Suprapubic skin (tissue), 4 donors: ENCODE measurements around the gene TLR10. TPM values are rescaled to one million over a fixed set of nuclear protein-coding genes. Genes with fewer than 3 reads are reported as not detected.

Experiments
- DNase-seq, 2 donors: peaks; one replicate each; pipeline ENCODE4 v3.0.0-alpha.2; 2019; ENCODE audit warnings: low spot score in 2 of 2
- H3K27ac ChIP-seq: fragments of 200-600 bp; sonication (generic); one replicate; pipeline ENCODE4 v1.5.1; 2019
- H3K27me3 ChIP-seq: fragments of 200-600 bp; sonication (generic); one replicate; pipeline ENCODE4 v1.5.1; 2019
- H3K36me3 ChIP-seq: fragments of 200-600 bp; sonication (generic); one replicate; pipeline ENCODE4 v1.5.1; 2019
- H3K4me1 ChIP-seq: fragments of 200-600 bp; sonication (generic); one replicate; pipeline ENCODE4 v1.5.1; 2019
- H3K4me3 ChIP-seq: fragments of 200-600 bp; sonication (generic); one replicate; pipeline ENCODE4 v1.5.1; 2019; ENCODE audit warnings: mild to moderate bottlenecking
- H3K9me3 ChIP-seq: fragments of 200-600 bp; sonication (generic); one replicate; pipeline ENCODE4 v1.5.1; 2019
- CTCF ChIP-seq, 2 donors: fragments of 200-600 bp in 1 of 2; fragments of 450-650 bp in 1 of 2; sonication (generic) in 1 of 2; IDR thresholded peaks; one replicate each; pipeline ENCODE4 v1.5.1; 2016 to 2019; ENCODE audit warnings: antibody characterized with exemption in 2 of 2, mild to moderate bottlenecking in 1 of 2, moderate library complexity in 1 of 2
- EP300 ChIP-seq: sonication (generic); formaldehyde crosslinking; IDR thresholded peaks from one replicate; pipeline ENCODE4 v1.6.1; 2017; ENCODE audit warnings: antibody characterized with exemption
- POLR2A ChIP-seq, 2 donors: fragments of 450-650 bp; IDR thresholded peaks; one replicate each; pipeline ENCODE4 v1.6.1; 2017; ENCODE audit warnings: antibody characterized with exemption in 2 of 2, mild to moderate bottlenecking in 2 of 2, moderate library complexity in 2 of 2
- POLR2AphosphoS5 ChIP-seq, 3 donors: sonication (generic); formaldehyde crosslinking; IDR thresholded peaks; one replicate each; pipeline ENCODE4 v1.6.1; 2017; ENCODE audit warnings: antibody characterized with exemption in 3 of 3
- WGBS: methylation state at CpG from one replicate; pipeline ENCODE4 v1.1.5; 2018; 5-methylcytosine and 5-hydroxymethylcytosine counted together
- total RNA-seq, 4 donors: library from RNA; depleted of rRNA; stranded (reverse); fragments of >200 nt; gene quantifications; one replicate each; pipeline ENCODE4 v1.1.0, GENCODE V29; 2016

Gene TLR10
- total RNA-seq, 4 donors from 2014 or later, result 0.16 to 0.17 TPM; not detected in 2

GRCh38 chr4:38804654-38805295, 22.0 kb upstream of the TLR10 start, which contains the start of gene TLR1:
Gene TLR1 (minus strand): TSS chr4:38804791. CDS start chr4:38798831, 5,960 bp downstream.
- Histone ChIP-seq H3K36me3 (no peaks in the 10 kb centered on the region), H3K27ac (peak within 1 kb of the TSS; percentile 84), H3K4me1 (peaks cover 29% of the 10 kb centered on the region), H3K9me3 (no peaks in the 10 kb centered on the region), H3K27me3 (no peaks in the 10 kb centered on the region), H3K4me3 (peak within 1 kb of the TSS; percentile 42)
- no peak for DNase-seq
- no peak for TF ChIP-seq EP300
- TF ChIP-seq CTCF (IDR thresholded peaks at IDR 0.05), result peak; percentile 34 to 51
- 19% methylated on average over 7 of the region's 7 CpGs for WGBS

GRCh38 chr4:38803833-38804653, 21.3 kb upstream of the TLR10 start:
- 23% methylated on average over 6 of the region's 6 CpGs for WGBS
- Histone ChIP-seq H3K27ac (peak overlapping the region; percentile 84), H3K4me3 (peak overlapping the region; percentile 42), H3K9me3 (no peaks in the 10 kb centered on the region), H3K36me3 (peaks cover 4% of the 10 kb centered on the region), H3K27me3 (no peaks in the 10 kb centered on the region), H3K4me1 (peaks cover 29% of the 10 kb centered on the region)
- DNase-seq, result no peak
- no peak for TF ChIP-seq POLR2A (IDR thresholded peaks at IDR 0.05)
- TF ChIP-seq EP300, result no peak
- TF ChIP-seq POLR2AphosphoS5 (IDR thresholded peaks at IDR 0.05), result no peak
- TF ChIP-seq CTCF (IDR thresholded peaks at IDR 0.05), result no peak

GRCh38 chr4:38802561-38803355, 20.0 kb upstream of the TLR10 start:
- Histone ChIP-seq H3K27ac (no peak overlapping the region), H3K4me3 (peak overlapping the region; percentile 42), H3K27me3 (no peaks in the 10 kb centered on the region), H3K9me3 (no peaks in the 10 kb centered on the region), H3K4me1 (peaks cover 29% of the 10 kb centered on the region), H3K36me3 (peaks cover 11% of the 10 kb centered on the region)
- WGBS, result 85% methylated on average over 15 of the region's 15 CpGs
- DNase-seq, result no peak
- no peak for TF ChIP-seq POLR2AphosphoS5 (IDR thresholded peaks at IDR 0.05)
- no peak for TF ChIP-seq EP300
- TF ChIP-seq CTCF (IDR thresholded peaks at IDR 0.05), result no peak
- TF ChIP-seq POLR2A (IDR thresholded peaks at IDR 0.05), result no peak

- 87% methylated on average over 3 of the region's 3 CpGs for WGBS
- H3K27ac ChIP-seq, result no peak overlapping the region
Measured at GRCh38 chr4:38800961-38801450, 18.2 kb upstream of the TLR10 start.

More at GRCh38 chr4:38800961-38801450, 18.2 kb upstream of the TLR10 start:
- no peak for DNase-seq
- Histone ChIP-seq H3K9me3 (no peaks in the 10 kb centered on the region), H3K27me3 (no peaks in the 10 kb centered on the region), H3K4me3 (no peak overlapping the region), H3K4me1 (peaks cover 29% of the 10 kb centered on the region), H3K36me3 (peaks cover 11% of the 10 kb centered on the region)
- TF ChIP-seq POLR2AphosphoS5 (IDR thresholded peaks at IDR 0.05) (no peak), POLR2A (IDR thresholded peaks at IDR 0.05) (no peak), CTCF (IDR thresholded peaks at IDR 0.05) (no peak), EP300 (no peak)
